ENCODE data around the gene ZMPSTE24. TPM values are rescaled to one million over a fixed set of nuclear protein-coding genes. Genes with fewer than 3 reads are reported as not detected.

Gene ZMPSTE24
- total RNA-seq, 1 experiment from 2014 or later = 29.8 TPM

GRCh38 chr1:40258445-40258769 is 371 bp downstream of the ZMPSTE24 start:
- DNase-seq (ENCODE audit: low spot score) = no peak

GRCh38 chr1:40264354-40264781 is 6.3 kb downstream of the ZMPSTE24 start:
- no peak for DNase-seq (ENCODE audit: low spot score)

GRCh38 chr1:40265298-40265697 is 7.3 kb downstream of the ZMPSTE24 start:
- DNase-seq (ENCODE audit: low spot score) = no peak

GRCh38 chr1:40265919-40266318 is 7.9 kb downstream of the ZMPSTE24 start:
- no peak for DNase-seq (ENCODE audit: low spot score)

GRCh38 chr1:40266786-40267535 is 8.9 kb downstream of the ZMPSTE24 start:
- no peak for DNase-seq (ENCODE audit: low spot score)

GRCh38 chr1:40267767-40268187 is 9.7 kb downstream of the ZMPSTE24 start:
- no peak for DNase-seq (ENCODE audit: low spot score)

GRCh38 chr1:40268211-40268610 is 10.2 kb downstream of the ZMPSTE24 start:
- DNase-seq (ENCODE audit: low spot score) = no peak

GRCh38 chr1:40270152-40270834 is 12.3 kb downstream of the ZMPSTE24 start:
- no peak for DNase-seq (ENCODE audit: low spot score)

- no peak for DNase-seq (ENCODE audit: low spot score)
Measured at GRCh38 chr1:40272653-40273213, 14.7 kb downstream of the ZMPSTE24 start.

GRCh38 chr1:40273547-40274166 is 15.6 kb downstream of the ZMPSTE24 start:
- DNase-seq (ENCODE audit: low spot score) = no peak

- DNase-seq (ENCODE audit: low spot score) = no peak
Measured at GRCh38 chr1:40274331-40274730, 16.3 kb downstream of the ZMPSTE24 start.

- no peak for DNase-seq (ENCODE audit: low spot score)
Measured at GRCh38 chr1:40276122-40276521, 18.1 kb downstream of the ZMPSTE24 start.

- no peak for DNase-seq (ENCODE audit: low spot score)
Measured at GRCh38 chr1:40281853-40282252, 23.8 kb downstream of the ZMPSTE24 start.

- no peak for DNase-seq (ENCODE audit: low spot score)
Measured at GRCh38 chr1:40291293-40291692, 33.3 kb downstream of the ZMPSTE24 start.

GRCh38 chr1:40299366-40300248 is 41.6 kb downstream of the ZMPSTE24 start:
- no peak for DNase-seq (ENCODE audit: low spot score)

GRCh38 chr1:40300249-40300567 is 42.2 kb downstream of the ZMPSTE24 start:
- DNase-seq (ENCODE audit: low spot score) = no peak

GRCh38 chr1:40300651-40301050 is 42.6 kb downstream of the ZMPSTE24 start:
- no peak for DNase-seq (ENCODE audit: low spot score)

GRCh38 chr1:40301066-40301465 is 43.0 kb downstream of the ZMPSTE24 start:
- DNase-seq (ENCODE audit: low spot score) = no peak

- no peak for DNase-seq (ENCODE audit: low spot score)
Measured at GRCh38 chr1:40301541-40302299, 43.7 kb downstream of the ZMPSTE24 start.

GRCh38 chr1:40302475-40302874 is 44.4 kb downstream of the ZMPSTE24 start:
- DNase-seq (ENCODE audit: low spot score) = no peak
